Muscle layer of duodenum (tissue), 2 donors: Measurements from ENCODE around the gene RPUSD3.

Source experiments
- H3K27ac ChIP-seq: one replicate; pipeline ENCODE4 v1.7.0; 2013; ENCODE audit warnings: mild to moderate bottlenecking, low read length
- H3K27me3 ChIP-seq: one replicate; pipeline ENCODE4 v1.7.0; 2013; ENCODE audit warnings: low read depth, mild to moderate bottlenecking, control low read depth, low read length
- H3K36me3 ChIP-seq, 2 donors: one replicate each; pipeline ENCODE4 v1.7.0; 2013; ENCODE audit warnings: low read length in 2 of 2, control low read depth in 1 of 2, mild to moderate bottlenecking in 1 of 2; ENCODE audit not compliant: insufficient read depth in 2 of 2, control insufficient read depth in 1 of 2
- H3K4me1 ChIP-seq, 2 donors: one replicate each; pipeline ENCODE4 v1.7.0; 2013; ENCODE audit warnings: low read length in 2 of 2, mild to moderate bottlenecking in 2 of 2, control low read depth in 1 of 2, moderate library complexity in 1 of 2; ENCODE audit not compliant: insufficient read depth in 2 of 2, control insufficient read depth in 1 of 2
- H3K4me3 ChIP-seq, 2 donors: one replicate each; pipeline ENCODE4 v1.7.0; 2013; ENCODE audit warnings: low read length in 2 of 2, low read depth in 1 of 2, mild to moderate bottlenecking in 1 of 2
- H3K9me3 ChIP-seq, 2 donors: one replicate each; pipeline ENCODE4 v1.7.0; 2013; ENCODE audit warnings: low read length in 2 of 2, control low read depth in 1 of 2, mild to moderate bottlenecking in 1 of 2; ENCODE audit not compliant: control insufficient read depth in 1 of 2
- donor health status: healthy.

The RPUSD3 gene

GRCh38 chr3:9828801-9829755, 14.7 kb downstream of the RPUSD3 start:
- Histone ChIP-seq H3K27ac (no peak overlapping the region), H3K27me3 (no peaks in the 10 kb centered on the region), H3K36me3 (peaks cover 13 to 50% of the 10 kb centered on the region in 2 donors), H3K4me1 (no peaks in the 10 kb centered on the region), H3K4me3 (no peak overlapping the region), H3K9me3 (no peaks in the 10 kb centered on the region)

GRCh38 chr3:9826815-9827573, 16.8 kb downstream of the RPUSD3 start:
- Histone ChIP-seq H3K9me3 (no peaks in the 10 kb centered on the region), H3K27ac (no peak overlapping the region), H3K36me3 (peaks cover 4 to 36% of the 10 kb centered on the region in 2 donors), H3K4me3 (no peak overlapping the region), H3K4me1 (no peaks in the 10 kb centered on the region), H3K27me3 (no peaks in the 10 kb centered on the region)

GRCh38 chr3:9825451-9826040, 18.3 kb downstream of the RPUSD3 start:
- Histone ChIP-seq H3K9me3 (no peaks in the 10 kb centered on the region), H3K4me1 (no peaks in the 10 kb centered on the region), H3K27me3 (no peaks in the 10 kb centered on the region), H3K36me3 (peaks cover 4 to 30% of the 10 kb centered on the region in 2 donors), H3K27ac (no peak overlapping the region), H3K4me3 (no peak overlapping the region)

- Histone ChIP-seq H3K9me3 (no peaks in the 10 kb centered on the region), H3K4me1 (no peaks in the 10 kb centered on the region), H3K27ac (no peak overlapping the region), H3K27me3 (no peaks in the 10 kb centered on the region), H3K36me3 (peaks cover 6 to 17% of the 10 kb centered on the region in 2 donors), H3K4me3 (no peak overlapping the region)
Observed at GRCh38 chr3:9820946-9821345, 22.9 kb downstream of the RPUSD3 start.

- Histone ChIP-seq H3K9me3 (no peaks in the 10 kb centered on the region), H3K4me3 (no peak overlapping the region), H3K27ac (no peak overlapping the region), H3K27me3 (no peaks in the 10 kb centered on the region), H3K4me1 (no peaks in the 10 kb centered on the region), H3K36me3 (peaks cover 6 to 13% of the 10 kb centered on the region in 2 donors)
Observed at GRCh38 chr3:9820543-9820942, 23.3 kb downstream of the RPUSD3 start.

- H3K9me3 ChIP-seq = no peaks in the 10 kb centered on the region
- no peaks in the 10 kb centered on the region for H3K4me1 ChIP-seq
- H3K36me3 ChIP-seq = peaks cover 6 to 12% of the 10 kb centered on the region in 2 donors
- no peak overlapping the region for H3K4me3 ChIP-seq
- H3K27ac ChIP-seq = no peak overlapping the region
- H3K27me3 ChIP-seq = no peaks in the 10 kb centered on the region
Observed at GRCh38 chr3:9818666-9819335, 25.0 kb downstream of the RPUSD3 start.

- Histone ChIP-seq H3K4me3 (no peak overlapping the region), H3K9me3 (no peaks in the 10 kb centered on the region), H3K27me3 (no peaks in the 10 kb centered on the region), H3K36me3 (peaks cover 9 to 17% of the 10 kb centered on the region in 2 donors), H3K4me1 (no peaks in the 10 kb centered on the region), H3K27ac (no peak overlapping the region)
Observed at GRCh38 chr3:9817436-9817835, 26.4 kb downstream of the RPUSD3 start.

GRCh38 chr3:9815986-9816385, 27.8 kb downstream of the RPUSD3 start:
- H3K9me3 ChIP-seq = no peaks in the 10 kb centered on the region
- no peak overlapping the region for H3K4me3 ChIP-seq
- H3K36me3 ChIP-seq = peaks cover 9 to 17% of the 10 kb centered on the region in 2 donors
- H3K4me1 ChIP-seq = peaks cover 0 to 2% of the 10 kb centered on the region in 2 donors
- no peaks in the 10 kb centered on the region for H3K27me3 ChIP-seq
- no peak overlapping the region for H3K27ac ChIP-seq

GRCh38 chr3:9812870-9813483, 30.8 kb downstream of the RPUSD3 start:
- H3K4me3 ChIP-seq = no peak overlapping the region
- H3K27me3 ChIP-seq = no peaks in the 10 kb centered on the region
- H3K4me1 ChIP-seq = peaks cover 0 to 8% of the 10 kb centered on the region in 2 donors
- peaks cover 3 to 6% of the 10 kb centered on the region in 2 donors for H3K36me3 ChIP-seq
- no peaks in the 10 kb centered on the region for H3K9me3 ChIP-seq
- no peak overlapping the region for H3K27ac ChIP-seq

- Histone ChIP-seq H3K27me3 (no peaks in the 10 kb centered on the region), H3K4me3 (peak overlapping the region; percentile 68 to 80), H3K9me3 (no peaks in the 10 kb centered on the region), H3K27ac (peak overlapping the region; percentile 78), H3K4me1 (peaks cover 0 to 8% of the 10 kb centered on the region in 2 donors), H3K36me3 (peaks cover 6 to 27% of the 10 kb centered on the region in 2 donors)
Observed at GRCh38 chr3:9810846-9811245, 33.0 kb downstream of the RPUSD3 start.
